Measurements from ENCODE around the gene TMEM270.
"Not testable (repeated sequence)": the region's sequence is repeated elsewhere in the genome, so short reads cannot be mapped to it uniquely, and the experiment has no call there.

TMEM270 gene

GRCh38 chr7:73832806-73833205 lies 28.2 kb upstream of the TMEM270 start:
- DNase-seq (ENCODE audit: low read depth): no peak

- DNase-seq (ENCODE audit: low read depth): no peak
These were observed 27.6 kb upstream of the TMEM270 start for GRCh38 chr7:73833251-73833919.

GRCh38 chr7:73834626-73835191 lies 26.2 kb upstream of the TMEM270 start:
- no peak for DNase-seq (ENCODE audit: low read depth)

- DNase-seq (ENCODE audit: low read depth): not testable (repeated sequence)
These were observed 23.8 kb upstream of the TMEM270 start for GRCh38 chr7:73837167-73837566.

- no peak for DNase-seq (ENCODE audit: low read depth)
These were observed 22.3 kb upstream of the TMEM270 start for GRCh38 chr7:73838642-73839041.

GRCh38 chr7:73839290-73839689 lies 21.7 kb upstream of the TMEM270 start:
- no peak for DNase-seq (ENCODE audit: low read depth)

- no peak for DNase-seq (ENCODE audit: low read depth)
These were observed 20.9 kb upstream of the TMEM270 start for GRCh38 chr7:73839743-73840714.

GRCh38 chr7:73840715-73841379 lies 20.1 kb upstream of the TMEM270 start:
- DNase-seq (ENCODE audit: low read depth): no peak

- DNase-seq (ENCODE audit: low read depth): no peak
These were observed 19.3 kb upstream of the TMEM270 start for GRCh38 chr7:73841689-73842066.

- no peak for DNase-seq (ENCODE audit: low read depth)
These were observed 18.6 kb upstream of the TMEM270 start, which contains the start of gene METTL27 for GRCh38 chr7:73842067-73842976. Gene METTL27, minus strand, starts transcription at chr7:73842516. Its CDS starts 376 bp downstream, at chr7:73842140.

- DNase-seq (ENCODE audit: low read depth): no peak
These were observed 16.8 kb upstream of the TMEM270 start for GRCh38 chr7:73844131-73844547.

- no peak for DNase-seq (ENCODE audit: low read depth)
These were observed 16.0 kb upstream of the TMEM270 start for GRCh38 chr7:73844848-73845460.

- DNase-seq (ENCODE audit: low read depth): not testable (repeated sequence)
These were observed 15.2 kb upstream of the TMEM270 start for GRCh38 chr7:73845701-73846195.

GRCh38 chr7:73847941-73848723 lies 12.8 kb upstream of the TMEM270 start:
- DNase-seq (ENCODE audit: low read depth): no peak

GRCh38 chr7:73850781-73851207 lies 10.2 kb upstream of the TMEM270 start:
- DNase-seq (ENCODE audit: low read depth): peak; percentile 100

- peak; percentile 97 for DNase-seq (ENCODE audit: low read depth)
These were observed 9.3 kb upstream of the TMEM270 start for GRCh38 chr7:73851410-73852338.

- DNase-seq (ENCODE audit: low read depth): no peak
These were observed 8.5 kb upstream of the TMEM270 start for GRCh38 chr7:73852500-73852899.

- no peak for DNase-seq (ENCODE audit: low read depth)
These were observed 4.0 kb upstream of the TMEM270 start for GRCh38 chr7:73856941-73857340.

Measured in GM04503 (cell line).